OCI-LY7 (cell line): ENCODE results near the gene PDHX. TPM values are rescaled to one million over a fixed set of nuclear protein-coding genes. Genes with fewer than 3 reads are reported as not detected.
"Not testable (repeated sequence)": the region's sequence is repeated elsewhere in the genome, so short reads cannot be mapped to it uniquely, and the experiment has no call there.

Source experiments
- BruUV-seq: library from RNA; stranded (reverse); fragments of 400-500 nt; replicated peaks from 2 replicates; lab custom pipeline; 2021; lab: Mats Ljungman, UMichigan
- CTCF ChIA-PET: fragments of 300-600 bp; sonication (Branson Sonifier 250); formaldehyde crosslinking; loops from one replicate; lab custom pipeline; 2022; ENCODE audit warnings: antibody characterized with exemption; ENCODE audit not compliant: unreplicated experiment; lab: Charles Lee
- POLR2A ChIA-PET: fragments of 300-600 bp; sonication (Branson Sonifier 250); formaldehyde crosslinking; loops from one replicate; lab custom pipeline; 2022; ENCODE audit warnings: antibody characterized with exemption; lab: Charles Lee
- DNase-seq: peaks from one replicate; pipeline ENCODE4 v3.0.0-alpha.2; 2015; ENCODE audit warnings: low spot score
- H2AFZ ChIP-seq: fragments of 200-600 bp; sonication (generic), shearing (Covaris generic); 2 replicates; pipeline ENCODE4 v1.6.1; 2014; ENCODE audit warnings: mild to moderate bottlenecking, antibody characterized with exemption, low read length, moderate library complexity
- H3K27ac ChIP-seq: fragments of 200-600 bp; sonication (generic); 2 replicates; pipeline ENCODE4 v1.5.1; 2014; ENCODE audit warnings: mixed run types, low read depth, mild to moderate bottlenecking, moderate library complexity, low read length, inconsistent platforms; ENCODE audit not compliant: poor library complexity, severe bottlenecking
- H3K36me3 ChIP-seq: fragments of 200-600 bp; sonication (generic); 2 replicates; pipeline ENCODE4 v1.6.1; 2014; ENCODE audit warnings: mild to moderate bottlenecking, antibody characterized with exemption, low read length, moderate library complexity, mixed read lengths; ENCODE audit not compliant: insufficient read depth
- H3K4me1 ChIP-seq: fragments of 200-600 bp; sonication (generic); 2 replicates; pipeline ENCODE4 v1.5.1; 2014; ENCODE audit warnings: mild to moderate bottlenecking, low read length; ENCODE audit not compliant: insufficient read depth, poor library complexity, severe bottlenecking
- H3K4me2 ChIP-seq: fragments of 200-600 bp; sonication (generic); 2 replicates; pipeline ENCODE4 v1.6.1; 2014; ENCODE audit warnings: mild to moderate bottlenecking, low read length
- H3K4me3 ChIP-seq: fragments of 200-600 bp; sonication (generic); 2 replicates; pipeline ENCODE4 v1.5.1; 2014; ENCODE audit warnings: mild to moderate bottlenecking, low read depth, low read length; ENCODE audit not compliant: poor library complexity, severe bottlenecking
- H3K79me2 ChIP-seq: fragments of 200-600 bp; sonication (generic); 2 replicates; pipeline ENCODE4 v1.6.1; 2016; ENCODE audit warnings: low read depth, mild to moderate bottlenecking, low read length, moderate library complexity, mixed read lengths; ENCODE audit not compliant: insufficient read depth
- H3K9me2 ChIP-seq: fragments of 200-600 bp; sonication (generic); 2 replicates; pipeline ENCODE4 v1.6.1; 2016; ENCODE audit warnings: mild to moderate bottlenecking, low read length, mixed read lengths; ENCODE audit not compliant: insufficient read depth
- H3K9me3 ChIP-seq: fragments of 200-600 bp; sonication (generic); 2 replicates; pipeline ENCODE4 v1.6.1; 2014; ENCODE audit warnings: mild to moderate bottlenecking, mixed run types, low read length, mixed read lengths
- H4K20me1 ChIP-seq: fragments of 200-600 bp; sonication (generic); 2 replicates; pipeline ENCODE4 v1.6.1; 2014; ENCODE audit warnings: mild to moderate bottlenecking, antibody characterized with exemption, low read length, moderate library complexity, mixed read lengths; ENCODE audit not compliant: insufficient read depth
- CTCF ChIP-seq: fragments of 200-600 bp; sonication (generic); conservative IDR thresholded peaks from 2 replicates; pipeline ENCODE4 v1.5.1; 2014; ENCODE audit warnings: mild to moderate bottlenecking, antibody characterized with exemption, low read length, moderate library complexity, mixed read lengths
- EZH2phosphoT487 ChIP-seq: fragments of 200-600 bp; sonication (generic); IDR thresholded peaks from 2 replicates; pipeline ENCODE4 v1.6.1; 2018; ENCODE audit warnings: low read depth, borderline replicate concordance, mild to moderate bottlenecking, mixed run types, antibody characterized with exemption, low read length, moderate library complexity, mixed read lengths
- intact Hi-C: fragments of 100-400 bp; cut with micrococcal nuclease; formaldehyde crosslinking; loops from one replicate; pipeline ENCODE4 v1.10.0; 2022; ENCODE audit not compliant: unreplicated experiment
- total RNA-seq, 2 experiments: library from RNA; depleted of rRNA in 1 of 2; stranded (reverse); fragments of >200 nt in 1 of 2; shearing (Covaris generic) in 1 of 2; gene quantifications; 2 replicates each; pipeline ENCODE4 v1.2.3, GENCODE V29; 2014 to 2022

PDHX gene
- total RNA-seq, 2 experiments from 2014 or later, result 18.0 to 50.9 TPM

- Histone ChIP-seq H3K9me3 (peaks cover 9% of the 10 kb centered on the region; the same call in 1 of the 2 replicates), H3K9me2 (no peaks in the 10 kb centered on the region), H3K36me3 (peaks cover 48% of the 10 kb centered on the region), H3K4me1 (peaks cover 27% of the 10 kb centered on the region), H3K27ac (no peak overlapping the region), H3K4me2 (no peak overlapping the region), H3K4me3 (no peak overlapping the region), H4K20me1 (no peaks in the 10 kb centered on the region), H3K79me2 (peaks cover 22% of the 10 kb centered on the region; the same call in 1 of the 2 replicates), H2AFZ (no peak overlapping the region)
- CTCF ChIA-PET, result no interaction called here
- POLR2A ChIA-PET, result interaction anchor here (0.6 kb wide), 1 partner anchor 263 kb away, joined by 4 read pairs; no protein-coding TSS in a partner anchor
- DNase-seq, result no peak
- TF ChIP-seq EZH2phosphoT487, result no peak
- no peak for TF ChIP-seq CTCF
- BruUV-seq, result no TSS peak
- intact Hi-C loops, result no loop called here
These were observed 4.7 kb upstream of the PDHX start for GRCh38 chr11:34911676-34912075.

GRCh38 chr11:34913556-34913955 lies 2.9 kb upstream of the PDHX start:
- H2AFZ ChIP-seq, H3K27ac ChIP-seq, H4K20me1 ChIP-seq, intact Hi-C loops, BruUV-seq, H3K4me2 ChIP-seq, H3K4me3 ChIP-seq, H3K9me2 ChIP-seq, H3K9me3 ChIP-seq, DNase-seq, POLR2A ChIA-PET: not testable (repeated sequence)
- Histone ChIP-seq H3K79me2 (peaks cover 37% of the 10 kb centered on the region), H3K4me1 (peaks cover 38% of the 10 kb centered on the region), H3K36me3 (peaks cover 46% of the 10 kb centered on the region)
- CTCF ChIA-PET, result interaction anchor here (1.0 kb wide), 1 partner anchor 16 kb away, joined by 4 read pairs; no protein-coding TSS in a partner anchor

GRCh38 chr11:34915136-34916014 lies 1.0 kb upstream of the PDHX start:
- ChIA-PET CTCF (no interaction called here), POLR2A (interaction anchor here (0.6 to 1.5 kb wide), 7 partner anchors 8 to 425 kb away, joined by 3 to 8 read pairs (median 3); no protein-coding TSS in a partner anchor)
- intact Hi-C loops, result no loop called here
- Histone ChIP-seq H3K4me2 (peak overlapping the region; percentile 91), H3K4me1 (peaks cover 34% of the 10 kb centered on the region), H4K20me1 (0 out of 2 replicates have a peak, but pooled peaks cover 3% of the 10 kb centered on the region), H3K4me3 (peak overlapping the region; percentile 98), H3K9me2 (no peaks in the 10 kb centered on the region), H2AFZ (peak overlapping the region; percentile 72), H3K36me3 (peaks cover 36% of the 10 kb centered on the region), H3K79me2 (peaks cover 47% of the 10 kb centered on the region), H3K9me3 (peaks cover 9% of the 10 kb centered on the region; the same call in 1 of the 2 replicates), H3K27ac (peak overlapping the region; percentile 71)
- no peak for DNase-seq
- TSS peak; percentile 52 for BruUV-seq
- no peak for TF ChIP-seq EZH2phosphoT487
